Epithelial cell of proximal tubule (primary cell): Measurements from ENCODE around the gene SFPQ. TPM values are rescaled to one million over a fixed set of nuclear protein-coding genes. Genes with fewer than 3 reads are reported as not detected.
"Not testable (repeated sequence)": the region's sequence is repeated elsewhere in the genome, so short reads cannot be mapped to it uniquely, and the experiment has no call there.

Experiments
- DNase-seq: peaks from one replicate; pipeline ENCODE4 v3.0.0-alpha.2; 2011; ENCODE audit warnings: low read depth
- H3K4me3 ChIP-seq: 2 replicates; pipeline ENCODE4 v1.5.1; 2011; ENCODE audit warnings: low read depth, mild to moderate bottlenecking, low read length
- CTCF ChIP-seq: conservative IDR thresholded peaks from 2 replicates; pipeline ENCODE4 v1.5.1; 2012; ENCODE audit warnings: low read depth, mild to moderate bottlenecking, low read length
- total RNA-seq: library from RNA; depleted of rRNA; stranded (reverse); fragments of >200 nt; gene quantifications from 2 replicates; pipeline ENCODE4 v1.2.3, GENCODE V29; 2015

The SFPQ gene
- total RNA-seq, 1 donor from 2014 or later: 136 TPM

- no peak for DNase-seq
- TF ChIP-seq CTCF: no peak
- no peak overlapping the region for H3K4me3 ChIP-seq
These were observed 49.0 kb downstream of the SFPQ start for GRCh38 chr1:35143737-35144508.

- H3K4me3 ChIP-seq, DNase-seq: not testable (repeated sequence)
These were observed 50.2 kb downstream of the SFPQ start for GRCh38 chr1:35142728-35143127.

- not testable (repeated sequence) for DNase-seq, H3K4me3 ChIP-seq
These were observed 50.7 kb downstream of the SFPQ start for GRCh38 chr1:35142294-35142693.

GRCh38 chr1:35137590-35137989 lies 55.4 kb downstream of the SFPQ start:
- H3K4me3 ChIP-seq, DNase-seq: not testable (repeated sequence)

GRCh38 chr1:35136780-35137179 lies 56.2 kb downstream of the SFPQ start:
- no peak overlapping the region for H3K4me3 ChIP-seq
- no peak for DNase-seq
- no peak for TF ChIP-seq CTCF

Other genes starting within 250 kb of the SFPQ start
- 20.1 and 28.8 TPM in 2 replicates for gene TMEM35B, start 207.8 kb downstream of the SFPQ start, total RNA-seq
- gene ZMYM6, start 161.2 kb downstream of the SFPQ start, total RNA-seq: 4.6 and 8.0 TPM in 2 replicates
- 12.6 and 12.8 TPM in 2 replicates for gene ZMYM1, start 113.8 kb downstream of the SFPQ start, total RNA-seq
- 19.8 and 28.6 TPM in 2 replicates for gene ZMYM4, start 75.6 kb upstream of the SFPQ start, total RNA-seq